ENCODE measurements around the gene TESK1.

The TESK1 gene

DNA sequence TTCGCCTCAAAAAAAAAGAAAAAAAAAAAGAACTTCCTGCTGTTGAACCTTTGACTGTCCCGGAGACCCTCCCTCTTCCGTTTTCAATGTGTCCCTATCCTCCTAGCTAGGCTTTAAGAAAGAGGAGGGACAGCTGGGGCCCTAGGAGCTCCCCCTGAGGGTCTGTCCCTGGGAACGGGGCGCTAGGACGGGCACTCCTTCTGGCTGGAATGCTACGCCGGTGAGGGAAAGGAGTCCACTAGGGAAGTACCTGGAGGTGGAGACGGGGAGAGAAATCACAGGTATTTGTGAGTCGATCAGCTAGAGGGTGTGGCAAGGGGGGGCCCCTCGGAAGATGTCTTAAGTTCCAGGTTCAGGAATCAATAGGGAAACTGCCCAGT is 41.1 kb downstream of the TESK1 start:
- no peak overlapping the region for H4K8ac ChIP-seq (ENCODE audit: low read depth, low read length)
- no CpG with 5 or more reads among the region's 11 CpGs for WGBS, 2 donors (ENCODE audit: extremely low coverage in 2 of 2, insufficient read length in 2 of 2, insufficient replicate concordance in 1 of 2)

DNA sequence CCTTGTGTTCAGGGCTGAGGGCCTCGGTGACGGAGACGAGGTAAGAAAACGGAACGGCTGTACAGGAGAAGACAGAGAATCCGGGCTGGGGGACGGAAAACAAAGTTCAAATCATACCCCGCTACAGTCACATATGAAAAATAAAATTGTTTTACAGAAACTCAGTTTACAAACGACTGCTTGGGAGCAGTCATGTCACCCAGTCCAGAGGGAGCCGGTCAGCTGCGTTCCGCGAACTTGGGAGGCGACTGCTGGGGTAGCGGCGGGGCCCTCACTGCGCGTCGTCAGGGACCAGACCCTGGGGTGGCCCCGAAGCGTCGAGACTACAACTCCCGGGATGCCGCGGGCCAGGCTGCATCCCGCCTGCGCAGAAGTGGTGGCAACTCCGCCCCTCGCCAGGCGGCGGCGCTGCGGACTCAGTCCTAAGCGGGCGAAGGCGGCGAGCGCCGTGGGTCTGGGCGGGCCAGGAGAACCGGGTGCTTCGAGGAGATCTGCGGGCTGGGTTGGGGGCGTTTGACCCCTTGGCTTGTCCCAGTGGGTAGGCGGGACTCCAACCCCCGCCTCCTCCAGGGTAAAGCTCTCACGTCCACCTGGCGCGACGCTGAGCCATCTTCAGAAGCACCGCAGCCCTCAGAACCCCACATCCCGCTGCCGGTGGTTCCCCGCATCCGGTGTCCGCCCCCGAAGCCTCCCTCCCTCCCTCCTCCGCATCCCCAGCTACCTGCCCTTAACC is 41.6 kb downstream of the TESK1 start:
- H3K27ac ChIP-seq (replicated peaks; ENCODE audit: low read length) = peak overlapping the region; percentile 1
- no peaks in the 10 kb centered on the region for H3K9me3 ChIP-seq (replicated peaks in 1 of 2; ENCODE audit: control insufficient read depth in 2 of 2, insufficient read depth in 1 of 2, low read depth in 1 of 2, low read length in 2 of 2)
- no peak overlapping the region for H3K4ac ChIP-seq (ENCODE audit: low read length)
- peaks cover 0 to 5% of the 10 kb centered on the region in 2 donors for H3K4me1 ChIP-seq (ENCODE audit: control insufficient read depth in 2 of 2, insufficient read depth in 1 of 2, low read depth in 1 of 2, low read length in 2 of 2)
- peak overlapping the region; percentile 46 for H3K23ac ChIP-seq (ENCODE audit: low read depth, low read length, poor library complexity)
- peak overlapping the region; percentile 95 for H3K18ac ChIP-seq (ENCODE audit: low read length)
- peak overlapping the region; percentile 72 for H3K9ac ChIP-seq (ENCODE audit: low read depth, low read length, poor library complexity)
- H3K4me3 ChIP-seq (ENCODE audit: low read length in 2 of 2) = peak overlapping the region; percentile 61 to 82
- no peak overlapping the region for H4K8ac ChIP-seq (ENCODE audit: low read depth, low read length)
- peak overlapping the region; percentile 65 for H2BK15ac ChIP-seq (ENCODE audit: low read length)
- H2BK12ac ChIP-seq (ENCODE audit: low read length) = no peak overlapping the region
- H2AFZ ChIP-seq (ENCODE audit: low read length) = peak overlapping the region; percentile 96
- no peak overlapping the region for H4K91ac ChIP-seq (ENCODE audit: low read depth, low read length, poor library complexity)
- H3K79me1 ChIP-seq (ENCODE audit: low read depth, low read length) = no peaks in the 10 kb centered on the region
- peak overlapping the region; percentile 82 for H3K14ac ChIP-seq (ENCODE audit: low read length)
- H3K36me3 ChIP-seq (replicated peaks in 1 of 2; ENCODE audit: control insufficient read depth in 2 of 2, insufficient read depth in 2 of 2, low read length in 2 of 2) = no peaks in the 10 kb centered on the region
- peak overlapping the region; percentile 77 for H3K4me2 ChIP-seq (ENCODE audit: insufficient read depth, low read length, poor library complexity, severe bottlenecking)
- no peak overlapping the region for H2BK5ac ChIP-seq (ENCODE audit: low read length)
- no CpG with 5 or more reads among the region's 58 CpGs for WGBS, 2 donors (ENCODE audit: extremely low coverage in 2 of 2, insufficient read length in 2 of 2, insufficient replicate concordance in 1 of 2)
- DNase-seq (ENCODE audit: low spot score) = peak; percentile 88
- no peak overlapping the region for H2BK120ac ChIP-seq (ENCODE audit: low read depth, low read length)
- no peaks in the 10 kb centered on the region for H3K27me3 ChIP-seq (ENCODE audit: control insufficient read depth in 3 of 3, insufficient read depth in 3 of 3, low read depth in 1 of 3, low read length in 3 of 3)
- H2AK5ac ChIP-seq (ENCODE audit: low read depth, low read length) = peak overlapping the region; percentile 1

More for the DNA sequence above, 41.1 kb downstream of the TESK1 start:
- H3K23ac ChIP-seq (ENCODE audit: low read depth, low read length, poor library complexity) = no peak overlapping the region
- no peaks in the 10 kb centered on the region for H3K27me3 ChIP-seq (ENCODE audit: control insufficient read depth in 3 of 3, insufficient read depth in 3 of 3, low read depth in 1 of 3, low read length in 3 of 3)
- peak overlapping the region; percentile 7 for H3K18ac ChIP-seq (ENCODE audit: low read length)
- peaks cover 0 to 5% of the 10 kb centered on the region in 2 donors for H3K4me1 ChIP-seq (ENCODE audit: control insufficient read depth in 2 of 2, insufficient read depth in 1 of 2, low read depth in 1 of 2, low read length in 2 of 2)
- DNase-seq (ENCODE audit: low spot score) = no peak
- peak overlapping the region; percentile 1 for H3K27ac ChIP-seq (replicated peaks; ENCODE audit: low read length)
- H3K9me3 ChIP-seq (replicated peaks in 1 of 2; ENCODE audit: control insufficient read depth in 2 of 2, insufficient read depth in 1 of 2, low read depth in 1 of 2, low read length in 2 of 2) = no peaks in the 10 kb centered on the region
- no peak overlapping the region for H2BK12ac ChIP-seq (ENCODE audit: low read length)
- no peak overlapping the region for H3K9ac ChIP-seq (ENCODE audit: low read depth, low read length, poor library complexity)
- no peak overlapping the region for H2BK120ac ChIP-seq (ENCODE audit: low read depth, low read length)
- peak overlapping the region; percentile 61 to 82 for H3K4me3 ChIP-seq (ENCODE audit: low read length in 2 of 2)
- H2AK5ac ChIP-seq (ENCODE audit: low read depth, low read length) = no peak overlapping the region
- no peak overlapping the region for H3K14ac ChIP-seq (ENCODE audit: low read length)
- H3K36me3 ChIP-seq (replicated peaks in 1 of 2; ENCODE audit: control insufficient read depth in 2 of 2, insufficient read depth in 2 of 2, low read length in 2 of 2) = no peaks in the 10 kb centered on the region
- no peaks in the 10 kb centered on the region for H3K79me1 ChIP-seq (ENCODE audit: low read depth, low read length)
- H3K4me2 ChIP-seq (ENCODE audit: insufficient read depth, low read length, poor library complexity, severe bottlenecking) = peak overlapping the region; percentile 77
- no peak overlapping the region for H2BK5ac ChIP-seq (ENCODE audit: low read length)
- peak overlapping the region; percentile 96 for H2AFZ ChIP-seq (ENCODE audit: low read length)
- no peak overlapping the region for H3K4ac ChIP-seq (ENCODE audit: low read length)
- no peak overlapping the region for H2BK15ac ChIP-seq (ENCODE audit: low read length)
- H4K91ac ChIP-seq (ENCODE audit: low read depth, low read length, poor library complexity) = no peak overlapping the region

DNA sequence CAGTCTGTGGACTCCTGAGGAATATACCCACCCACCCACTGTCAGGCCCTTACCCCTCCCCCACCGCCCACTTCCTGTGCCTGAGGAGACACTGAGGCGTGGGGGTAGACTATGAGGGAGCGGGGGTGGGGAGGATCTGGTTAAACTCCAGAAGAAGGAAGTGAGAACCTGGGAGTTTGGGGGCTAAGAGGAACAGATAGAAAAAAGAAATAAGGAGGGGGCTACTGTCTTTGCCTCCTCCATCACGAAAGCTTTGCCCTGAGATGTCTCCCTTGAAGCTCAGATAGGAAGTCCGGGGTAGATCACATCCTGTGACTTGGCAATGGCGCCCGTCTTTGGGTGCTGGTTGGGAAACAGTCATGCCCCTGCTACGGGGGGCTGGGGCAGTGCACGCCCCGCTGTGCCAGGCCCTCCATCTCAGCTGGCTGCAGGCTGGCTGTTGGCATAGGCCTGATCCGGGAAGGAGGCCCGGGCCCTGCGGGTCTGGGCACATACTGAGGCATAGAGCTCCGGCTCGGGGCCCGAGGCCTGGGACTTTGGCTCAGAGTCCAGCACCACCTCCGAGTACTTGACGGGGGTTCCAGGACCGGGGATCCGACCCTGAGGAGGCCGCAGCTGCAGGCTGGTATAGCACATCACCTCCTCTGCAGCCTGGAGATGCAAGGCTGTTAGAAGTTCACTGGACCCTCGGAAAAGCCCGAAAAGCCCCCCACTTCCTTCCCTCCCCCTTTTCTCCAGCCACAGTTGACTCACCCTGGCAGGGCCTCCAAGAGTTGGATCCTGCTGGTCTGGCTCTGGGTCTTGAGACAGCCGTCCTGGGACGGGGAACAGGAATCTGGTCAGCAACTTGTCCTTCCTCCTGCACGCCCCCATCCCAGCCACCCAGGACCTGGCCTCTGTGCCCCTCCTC is 44.6 kb downstream of the TESK1 start:
- Histone ChIP-seq H3K18ac (ENCODE audit: low read length) (no peak overlapping the region), H2BK120ac (ENCODE audit: low read depth, low read length) (peak overlapping the region; percentile 7), H3K79me1 (ENCODE audit: low read depth, low read length) (no peaks in the 10 kb centered on the region), H3K14ac (ENCODE audit: low read length) (no peak overlapping the region), H2AFZ (ENCODE audit: low read length) (peak overlapping the region; percentile 8), H3K9me3 (replicated peaks in 1 of 2; ENCODE audit: control insufficient read depth in 2 of 2, insufficient read depth in 1 of 2, low read depth in 1 of 2, low read length in 2 of 2) (no peaks in the 10 kb centered on the region), H3K4me2 (ENCODE audit: insufficient read depth, low read length, poor library complexity, severe bottlenecking) (no peak overlapping the region), H3K9ac (ENCODE audit: low read depth, low read length, poor library complexity) (peak overlapping the region; percentile 1), H2BK15ac (ENCODE audit: low read length) (peak overlapping the region; percentile 84), H3K4me3 (ENCODE audit: low read length in 2 of 2) (no peak overlapping the region), H3K23ac (ENCODE audit: low read depth, low read length, poor library complexity) (no peak overlapping the region), H3K27me3 (ENCODE audit: control insufficient read depth in 3 of 3, insufficient read depth in 3 of 3, low read depth in 1 of 3, low read length in 3 of 3) (no peaks in the 10 kb centered on the region), H2AK5ac (ENCODE audit: low read depth, low read length) (peak overlapping the region; percentile 76), H4K91ac (ENCODE audit: low read depth, low read length, poor library complexity) (no peak overlapping the region), H3K4ac (ENCODE audit: low read length) (no peak overlapping the region), H3K27ac (replicated peaks; ENCODE audit: low read length) (no peak overlapping the region), H4K8ac (ENCODE audit: low read depth, low read length) (no peak overlapping the region), H3K4me1 (ENCODE audit: control insufficient read depth in 2 of 2, insufficient read depth in 1 of 2, low read depth in 1 of 2, low read length in 2 of 2) (peaks cover 0 to 5% of the 10 kb centered on the region in 2 donors), H2BK5ac (ENCODE audit: low read length) (peak overlapping the region; percentile 31), H2BK12ac (ENCODE audit: low read length) (peak overlapping the region; percentile 14), H3K36me3 (replicated peaks in 1 of 2; ENCODE audit: control insufficient read depth in 2 of 2, insufficient read depth in 2 of 2, low read length in 2 of 2) (no peaks in the 10 kb centered on the region)
- no peak for DNase-seq (ENCODE audit: low spot score)
- WGBS, 2 donors (ENCODE audit: extremely low coverage in 2 of 2, insufficient read length in 2 of 2, insufficient replicate concordance in 1 of 2) = no CpG with 5 or more reads among the region's 26 CpGs

Data from neuronal stem cell (in vitro differentiated cells).